H1 (cell line): Measurements from ENCODE around the gene TAGLN3. TPM values are rescaled to one million over a fixed set of nuclear protein-coding genes. Genes with fewer than 3 reads are reported as not detected.

Source experiments
- CTCF ChIA-PET: fragments of 300-600 bp; sonication (Branson Sonifier 250); formaldehyde crosslinking; loops from one replicate; lab custom pipeline; 2021; ENCODE audit not compliant: partially characterized antibody; lab: Charles Lee
- POLR2A ChIA-PET: fragments of 300-600 bp; sonication (Branson Sonifier 250); formaldehyde crosslinking; loops from one replicate; lab custom pipeline; 2021; ENCODE audit warnings: inconsistent platforms; ENCODE audit not compliant: partially characterized antibody; lab: Charles Lee
- DNase-seq, 2 experiments: peaks; one replicate each; pipeline versions ENCODE4 v3.0.0 to v3.0.0-alpha.2; 2010 to 2022; ENCODE audit warnings: low spot score in 2 of 2, low read depth in 1 of 2, mixed read lengths in 1 of 2
- FAIRE-seq: peaks from 2 replicates; lab custom pipeline; 2011; peaks lifted over from hg19 to GRCh38; lab: Jason Lieb, UNC
- H2AFZ ChIP-seq: 2 replicates; pipeline ENCODE4 v1.8.1; 2012; ENCODE audit warnings: low read length, inconsistent platforms
- H2AK5ac ChIP-seq: 2 replicates; pipeline ENCODE4 v1.6.1; 2013; ENCODE audit warnings: low read depth, low read length
- H2BK120ac ChIP-seq: replicated peaks from 2 replicates; pipeline ENCODE3; 2013; ENCODE audit warnings: low read depth, low read length, inconsistent platforms
- H2BK12ac ChIP-seq: 2 replicates; pipeline ENCODE4 v1.6.1; 2013; ENCODE audit warnings: low read depth, low read length
- H2BK15ac ChIP-seq: 2 replicates; pipeline ENCODE4 v1.6.1; 2013; ENCODE audit warnings: low read length
- H2BK20ac ChIP-seq: 2 replicates; pipeline ENCODE4 v1.6.1; 2013; ENCODE audit warnings: low read length
- H2BK5ac ChIP-seq: 2 replicates; pipeline ENCODE4 v1.6.1; 2013; ENCODE audit warnings: low read depth, low read length
- H3K14ac ChIP-seq: 2 replicates; pipeline ENCODE4 v1.6.1; 2013; ENCODE audit warnings: inconsistent platforms; ENCODE audit not compliant: insufficient read length
- H3K18ac ChIP-seq: 2 replicates; pipeline ENCODE4 v1.6.1; 2013; ENCODE audit warnings: low read length; ENCODE audit errors: extremely low read depth
- H3K23ac ChIP-seq: 2 replicates; pipeline ENCODE4 v1.6.1; 2013; ENCODE audit warnings: inconsistent platforms; ENCODE audit not compliant: insufficient read length
- H3K23me2 ChIP-seq: 2 replicates; pipeline ENCODE4 v1.6.1; 2013; ENCODE audit warnings: low read depth, low read length
- H3K27ac ChIP-seq: 2 replicates; pipeline ENCODE4 v1.6.1; 2011; ENCODE audit warnings: low read depth, low read length, inconsistent platforms
- H3K27me3 ChIP-seq, 4 experiments: replicated peaks in 1 of 4; 1 replicate in 1 of 4; 2 replicates in 3 of 4; pipeline versions ENCODE4 v1.6.1 to v1.8.1; 2011 to 2013; ENCODE audit warnings: low read length in 3 of 4, mild to moderate bottlenecking in 3 of 4, inconsistent platforms in 2 of 4, mixed read lengths in 2 of 4, moderate library complexity in 1 of 4; ENCODE audit not compliant: control insufficient read depth in 3 of 4, insufficient read depth in 3 of 4; ENCODE audit errors: extremely low read depth in 1 of 4
- H3K36me3 ChIP-seq, 4 experiments: 2 replicates each; pipeline versions ENCODE4 v1.6.1 to v1.8.1; 2011 to 2013; ENCODE audit warnings: mild to moderate bottlenecking in 4 of 4, low read length in 3 of 4, moderate library complexity in 2 of 4, control low read depth in 1 of 4, inconsistent platforms in 1 of 4; ENCODE audit not compliant: insufficient read depth in 4 of 4, control insufficient read depth in 2 of 4
- H3K4ac ChIP-seq: replicated peaks from 2 replicates; pipeline ENCODE3; 2013; ENCODE audit warnings: low read length, low read depth, mixed read lengths, inconsistent platforms; ENCODE audit not compliant: insufficient read length
- H3K4me1 ChIP-seq, 4 experiments: replicated peaks in 1 of 4; 1 replicate in 1 of 4; 2 replicates in 3 of 4; pipeline versions ENCODE4 v1.6.1 to v1.8.1; 2011 to 2013; ENCODE audit warnings: low read length in 3 of 4, inconsistent platforms in 2 of 4, mixed read lengths in 1 of 4; ENCODE audit not compliant: insufficient read depth in 4 of 4, control insufficient read depth in 3 of 4
- H3K4me2 ChIP-seq, 2 experiments: 2 replicates each; pipeline versions ENCODE4 v1.6.1 to v1.8.1; 2011 to 2013; ENCODE audit warnings: low read depth in 2 of 2, low read length in 2 of 2, control low read depth in 1 of 2, inconsistent platforms in 1 of 2, mild to moderate bottlenecking in 1 of 2; ENCODE audit not compliant: insufficient read depth in 1 of 2
- H3K4me3 ChIP-seq, 4 experiments: fragments of 200-600, 300-600 bp in 1 of 4; sonication (generic), shearing (Covaris generic), sonication (Bioruptor Twin) in 1 of 4; 2 replicates each; pipeline versions ENCODE4 v1.5.1 to v1.8.1; 2011 to 2016; ENCODE audit warnings: low read length in 4 of 4, low read depth in 3 of 4, control low read depth in 2 of 4, inconsistent platforms in 2 of 4, mild to moderate bottlenecking in 2 of 4, mixed read lengths in 1 of 4, moderate library complexity in 1 of 4; ENCODE audit not compliant: insufficient read depth in 2 of 4; ENCODE audit errors: extremely low read depth in 1 of 4
- H3K56ac ChIP-seq: replicated peaks from 2 replicates; pipeline ENCODE3; 2013; ENCODE audit warnings: low read depth, mild to moderate bottlenecking, mixed read lengths, low read length, inconsistent platforms; ENCODE audit not compliant: insufficient read length
- H3K79me1 ChIP-seq: 2 replicates; pipeline ENCODE4 v1.6.1; 2013; ENCODE audit warnings: low read depth, low read length, control low read depth
- H3K79me2 ChIP-seq, 2 experiments: 2 replicates each; pipeline versions ENCODE4 v1.6.1 to v1.8.1; 2012 to 2013; ENCODE audit warnings: low read length in 2 of 2, mild to moderate bottlenecking in 2 of 2, inconsistent platforms in 1 of 2; ENCODE audit not compliant: insufficient read depth in 2 of 2, control insufficient read depth in 1 of 2
- H3K9ac ChIP-seq, 4 experiments: replicated peaks in 1 of 4; 1 replicate in 1 of 4; 2 replicates in 3 of 4; pipeline versions ENCODE4 v1.6.1 to v1.8.1; 2011 to 2013; ENCODE audit warnings: low read depth in 3 of 4, low read length in 3 of 4, control low read depth in 2 of 4, mild to moderate bottlenecking in 2 of 4, moderate library complexity in 2 of 4, inconsistent platforms in 1 of 4; ENCODE audit errors: extremely low read depth in 1 of 4
- H3K9me3 ChIP-seq, 2 experiments: 2 replicates each; pipeline versions ENCODE4 v1.6.1 to v1.8.1; 2012 to 2013; ENCODE audit warnings: mild to moderate bottlenecking in 2 of 2, moderate library complexity in 2 of 2, control low read depth in 1 of 2, inconsistent platforms in 1 of 2, low read depth in 1 of 2, low read length in 1 of 2, mixed read lengths in 1 of 2; ENCODE audit not compliant: insufficient read depth in 2 of 2
- H4K20me1 ChIP-seq, 2 experiments: replicated peaks in 1 of 2; 2 replicates each; pipeline versions ENCODE3 to v1.8.1; 2011 to 2013; ENCODE audit warnings: inconsistent platforms in 2 of 2, low read length in 2 of 2, mild to moderate bottlenecking in 1 of 2; ENCODE audit not compliant: insufficient read depth in 2 of 2, control insufficient read depth in 1 of 2
- H4K5ac ChIP-seq: 2 replicates; pipeline ENCODE4 v1.6.1; 2013; ENCODE audit warnings: low read length, low read depth, mixed read lengths, inconsistent platforms; ENCODE audit not compliant: insufficient read length
- H4K8ac ChIP-seq: 2 replicates; pipeline ENCODE4 v1.8.0; 2013; ENCODE audit warnings: mild to moderate bottlenecking, moderate library complexity, low read length, inconsistent platforms; ENCODE audit not compliant: insufficient read depth; ENCODE audit errors: extremely low read depth
- H4K91ac ChIP-seq: replicated peaks from 2 replicates; pipeline ENCODE3; 2013; ENCODE audit warnings: low read length, mixed read lengths, inconsistent platforms; ENCODE audit not compliant: insufficient read length
- ASH2L ChIP-seq: fragments of 200-600, 300-600 bp; sonication (generic); IDR thresholded peaks from one replicate; pipeline ENCODE4 v1.7.1; 2017; ENCODE audit warnings: low read length
- BCL11A ChIP-seq, 2 experiments: IDR thresholded peaks; one replicate each; pipeline ENCODE4 v1.6.1; 2011; ENCODE audit warnings: low read depth in 2 of 2, low read length in 2 of 2, mild to moderate bottlenecking in 2 of 2
- EZH2 ChIP-seq: fragments of 200-600 bp; sonication (generic); IDR thresholded peaks from 2 replicates; pipeline ENCODE4 v1.7.1; 2012; ENCODE audit warnings: low read depth, mild to moderate bottlenecking, moderate library complexity, low read length, inconsistent platforms; ENCODE audit not compliant: severe bottlenecking
- HDAC6 ChIP-seq: IDR thresholded peaks from one replicate; pipeline ENCODE4 v1.7.1; 2012; ENCODE audit warnings: low read depth, mild to moderate bottlenecking, inconsistent platforms, low read length, moderate library complexity
- RFX5 ChIP-seq: IDR thresholded peaks from 2 replicates; pipeline ENCODE4 v1.6.1; 2011; ENCODE audit warnings: low read depth, low read length, improper control_type of control experiment, borderline replicate concordance
- SIN3A ChIP-seq, 2 experiments: IDR thresholded peaks in 1 of 2; conservative IDR thresholded peaks in 1 of 2; 2 replicates each; pipeline ENCODE4 v1.6.1; 2011 to 2012; ENCODE audit warnings: low read length in 2 of 2, improper control_type of control experiment in 1 of 2, low read depth in 1 of 2, mild to moderate bottlenecking in 1 of 2
- SP1 ChIP-seq: IDR thresholded peaks from 2 replicates; pipeline ENCODE4 v1.6.1; 2011; ENCODE audit warnings: low read depth, low read length
- SP2 ChIP-seq: IDR thresholded peaks from 2 replicates; pipeline ENCODE4 v1.6.1; 2012; ENCODE audit warnings: mild to moderate bottlenecking, low read length, inconsistent platforms
- SP4 ChIP-seq: IDR thresholded peaks from 2 replicates; pipeline ENCODE4 v1.6.1; 2012; ENCODE audit warnings: low read length, inconsistent platforms
- TCF12 ChIP-seq: IDR thresholded peaks from 2 replicates; pipeline ENCODE4 v1.6.1; 2011; ENCODE audit warnings: low read depth, mild to moderate bottlenecking, low read length
- WGBS, 2 experiments: shearing (Covaris generic) in 1 of 2; methylation state at CpG; one replicate each; pipeline versions ENCODE4 v1.1.6 to v1.1.7; 2013 to 2015; ENCODE audit warnings: low lambda C conversion rate in 2 of 2, mixed read lengths in 2 of 2, inconsistent platforms in 1 of 2, low coverage in 1 of 2, missing lambda C conversion rate in 1 of 2; ENCODE audit not compliant: insufficient replicate concordance in 2 of 2, insufficient coverage in 1 of 2, insufficient read length in 1 of 2; ENCODE audit errors: extremely low coverage in 1 of 2, missing lambda C conversion rate in 1 of 2; 5-methylcytosine and 5-hydroxymethylcytosine counted together
- polyA plus RNA-seq, 7 experiments: library from polyadenylated mRNA; depleted of rRNA in 3 of 7; stranded (reverse) in 5 of 7; unstranded in 2 of 7; fragments of >200 nt in 5 of 7; fragments of 200-250 nt in 2 of 7; gene quantifications; 1 replicate in 5 of 7; 2 replicates in 1 of 7; 4 replicates in 1 of 7; pipeline versions ENCODE4 v1.2.1 to v1.2.3, GENCODE V29; 2011 to 2013; ENCODE audit warnings: missing spikeins in 2 of 7, mixed read lengths in 2 of 7
- total RNA-seq: library from RNA; stranded (reverse); fragmentation: NEBNext Ultra II Directional; extraction: Animal tissue kit (Norgen Biotek cat#: 25700); gene quantifications from 2 replicates; pipeline ENCODE4 v1.2.1, GENCODE V29; 2021

The TAGLN3 gene
- total and polyA plus RNA-seq, 2 of the 8 experiments (the other 6 are each of a cell fraction or from before 2014, with no cell fraction given) = 6.3 to 7.5 TPM

GRCh38 chr3:111952086-111952485 lies 46.6 kb upstream of the TAGLN3 start:
- WGBS, 2 experiments = 91% methylated on average over 5 of the region's 5 CpGs; no CpG with 5 or more reads in 1 of the 2 experiments
- Histone ChIP-seq H3K4me3 (no peak overlapping the region), H3K23me2 (no peaks in the 10 kb centered on the region), H4K8ac (no peak overlapping the region), H3K56ac (no peak overlapping the region), H2AFZ (no peak overlapping the region), H2BK120ac (no peak overlapping the region), H3K18ac (no peak overlapping the region), H3K23ac (no peak overlapping the region), H3K4me1 (peaks cover 0 to 13% (median 6%) of the 10 kb centered on the region in 4 experiments; a peak in 4 of 7 replicates), H4K91ac (no peak overlapping the region), H2BK15ac (no peak overlapping the region), H4K5ac (no peak overlapping the region), H3K9me3 (no peaks in the 10 kb centered on the region), H2BK5ac (no peak overlapping the region), H2BK20ac (no peak overlapping the region), H4K20me1 (no peaks in the 10 kb centered on the region), H3K4me2 (no peak overlapping the region), H3K4ac (no peak overlapping the region), H3K79me1 (no peaks in the 10 kb centered on the region), H3K9ac (no peak overlapping the region), H2AK5ac (no peak overlapping the region), H2BK12ac (no peak overlapping the region), H3K27me3 (peaks cover 0 to 9% (median 5%) of the 10 kb centered on the region in 4 experiments; a peak in 5 of 7 replicates), H3K14ac (no peak overlapping the region)
- DNase-seq = no peak
- POLR2A ChIA-PET = no interaction called here
- CTCF ChIA-PET = interaction anchor here (1.0 kb wide), 1 partner anchor 235 kb away, joined by 4 read pairs; no protein-coding TSS in a partner anchor
- no peak for FAIRE-seq
- TF ChIP-seq EZH2 = no peak
- no peak for TF ChIP-seq TCF12
- no peak for TF ChIP-seq SP4
- no peak for TF ChIP-seq RFX5
- TF ChIP-seq SP1 = no peak
- no peak for TF ChIP-seq BCL11A (IDR thresholded peaks at IDR 0.05; ENCODE audit: low read depth in 2 of 2, low read length in 2 of 2)
- TF ChIP-seq HDAC6 = no peak
- no peak for TF ChIP-seq ASH2L
- TF ChIP-seq SIN3A (conservative IDR thresholded peaks at IDR 0.05 in 1 of 2, IDR thresholded peaks at IDR 0.05 in 1 of 2; ENCODE audit: low read depth in 1 of 2, low read length in 2 of 2) = no peak
- TF ChIP-seq SP2 = no peak
- TF ChIP-seq, all 59 proteins: peak for 0
- Histone ChIP-seq H3K27ac (no peak overlapping the region), H3K36me3 (no peaks in the 10 kb centered on the region), H3K79me2 (no peaks in the 10 kb centered on the region)
